Stimulated activated naive CD4-positive, alpha-beta T cell treated with Interleukin-2 at 50 U/mL for 16 hours (primary cell): ENCODE measurements around the gene KCNQ2.
"Not testable (repeated sequence)": the region's sequence is repeated elsewhere in the genome, so short reads cannot be mapped to it uniquely, and the experiment has no call there.

ENCODE experiments used
- DNase-seq: peaks from one replicate; lab custom pipeline; 2025; lab: John Stamatoyannopoulos, UW

KCNQ2 gene

GRCh38 chr20:63490416-63490815, 18.0 kb upstream of the KCNQ2 start:
- DNase-seq = no peak

- no peak for DNase-seq
Measured at GRCh38 chr20:63488315-63489251, 16.1 kb upstream of the KCNQ2 start.

- no peak for DNase-seq
Measured at GRCh38 chr20:63487781-63488241, 15.4 kb upstream of the KCNQ2 start.

- DNase-seq = no peak
Measured at GRCh38 chr20:63487116-63487764, 14.8 kb upstream of the KCNQ2 start.

DNA sequence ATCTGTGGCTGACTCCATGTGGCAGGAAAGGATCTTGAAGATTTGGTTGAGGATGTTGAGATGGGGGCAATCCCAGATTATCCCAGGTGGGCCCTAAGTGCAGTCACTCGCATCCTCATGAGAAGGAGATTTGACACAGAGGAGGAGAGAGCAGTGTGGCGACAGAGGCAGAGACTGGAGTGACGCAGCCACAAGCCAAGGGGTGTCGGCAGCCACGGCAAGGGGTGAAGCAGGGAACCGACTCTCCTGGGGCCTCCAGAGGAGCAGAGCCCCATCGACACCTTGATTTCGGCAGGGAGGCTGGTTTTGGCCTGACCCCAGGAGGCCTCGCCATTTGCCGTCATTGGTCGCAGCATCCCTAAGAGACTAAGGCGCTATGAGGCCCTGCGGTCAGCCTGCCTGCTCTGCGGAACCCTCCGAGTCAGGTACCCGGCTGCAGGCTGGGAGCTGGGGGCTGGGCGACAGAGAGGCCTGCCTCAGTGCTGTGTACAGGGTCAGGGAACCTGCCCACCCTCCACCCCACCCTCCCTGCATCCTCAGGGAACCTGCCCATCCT, 13.9 kb upstream of the KCNQ2 start:
- DNase-seq = no peak

GRCh38 chr20:63484651-63485403, 12.4 kb upstream of the KCNQ2 start:
- DNase-seq = no peak

- DNase-seq = no peak
Measured at GRCh38 chr20:63484236-63484635, 11.8 kb upstream of the KCNQ2 start.

DNA sequence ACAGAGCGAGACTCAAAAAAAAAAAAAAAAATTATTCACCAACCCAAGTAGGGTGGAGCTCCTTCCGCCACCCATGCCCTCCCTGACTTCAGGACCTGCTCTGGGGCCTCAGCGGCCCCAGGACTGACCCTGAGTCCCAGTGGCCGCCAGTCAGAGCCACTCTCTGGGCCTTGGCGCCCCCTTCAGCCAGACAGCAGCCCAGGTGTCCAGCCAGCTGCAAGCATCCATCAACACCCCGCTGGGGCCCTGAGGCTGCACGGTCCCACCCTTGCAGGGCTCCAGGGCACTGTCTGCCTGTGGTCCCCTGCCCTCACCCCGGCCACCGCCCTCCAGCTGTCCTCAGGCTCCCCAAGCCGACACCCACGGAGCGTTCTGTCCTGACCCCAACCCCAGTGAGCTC, 11.4 kb upstream of the KCNQ2 start:
- no peak for DNase-seq

- DNase-seq = no peak
Measured at GRCh38 chr20:63482021-63482587, 9.6 kb upstream of the KCNQ2 start.

DNA sequence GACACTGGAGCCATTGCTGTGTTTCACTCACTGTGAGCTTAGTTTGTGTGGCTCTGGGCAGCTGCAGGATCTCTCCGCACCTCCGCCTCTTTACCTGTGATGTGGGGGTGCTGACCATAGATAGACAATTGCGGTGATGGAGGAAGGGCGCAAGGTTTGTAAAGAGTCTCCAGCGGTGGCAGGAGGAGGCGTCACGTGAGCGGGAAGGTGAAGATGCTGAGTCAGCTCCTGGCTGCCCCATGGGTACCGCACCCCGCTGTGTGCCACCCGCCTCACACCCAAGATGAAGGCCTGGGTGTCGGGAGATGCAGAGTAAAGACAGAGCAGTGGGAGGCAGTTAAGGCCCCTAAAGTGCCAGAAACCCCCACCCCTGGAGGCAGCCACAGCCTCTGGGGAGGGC, 9.0 kb upstream of the KCNQ2 start:
- no peak for DNase-seq

GRCh38 chr20:63479695-63480419, 7.4 kb upstream of the KCNQ2 start:
- DNase-seq = not testable (repeated sequence)

GRCh38 chr20:63478346-63479302, 6.2 kb upstream of the KCNQ2 start:
- DNase-seq = no peak

DNA sequence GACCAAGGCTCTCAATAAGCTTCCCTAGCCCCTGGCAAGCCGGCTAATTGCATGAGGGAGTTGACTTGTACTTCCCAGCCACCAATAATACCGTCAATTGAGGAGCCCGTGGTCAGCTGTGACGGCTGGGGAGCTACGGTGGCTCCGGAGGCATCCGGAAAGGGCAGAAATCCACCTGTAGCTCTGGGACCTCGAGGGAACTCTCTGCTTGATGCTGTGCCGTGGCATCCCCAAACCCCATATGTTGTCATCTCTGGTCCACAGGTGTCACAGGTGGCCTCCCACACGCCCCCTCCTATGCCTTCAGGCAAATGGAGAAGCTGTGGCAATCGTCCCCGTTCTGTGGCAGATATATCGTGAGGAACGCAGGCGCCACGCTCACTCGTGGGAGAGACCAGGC, 5.5 kb upstream of the KCNQ2 start:
- no peak for DNase-seq

DNA sequence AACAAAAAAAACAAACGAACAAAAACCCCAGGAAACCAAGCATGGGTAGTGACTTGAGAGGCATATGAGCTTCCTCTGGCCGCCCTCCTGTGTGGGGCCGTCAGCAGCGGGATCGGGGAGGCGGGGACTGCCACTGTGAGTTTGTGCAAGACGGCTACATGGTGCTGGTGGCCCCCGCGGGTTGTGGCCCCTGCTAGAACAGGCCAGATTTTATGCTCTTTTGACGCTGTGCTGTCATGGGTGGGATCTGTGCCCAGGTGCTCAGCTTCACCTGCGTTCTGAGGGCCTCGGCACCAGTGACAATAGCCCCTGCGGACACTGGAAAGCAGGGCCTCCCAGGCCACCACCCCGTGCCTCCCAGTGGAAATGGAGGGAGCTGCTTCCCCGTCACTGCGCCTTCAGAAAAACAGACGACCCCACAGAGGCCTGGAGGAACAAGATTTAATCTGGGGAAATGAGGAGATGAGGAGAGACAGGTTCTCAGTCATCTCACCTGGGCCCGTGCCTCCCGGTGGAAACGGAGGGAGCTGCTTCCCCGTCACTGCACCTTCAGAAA, 4.7 kb upstream of the KCNQ2 start:
- DNase-seq = no peak

DNA sequence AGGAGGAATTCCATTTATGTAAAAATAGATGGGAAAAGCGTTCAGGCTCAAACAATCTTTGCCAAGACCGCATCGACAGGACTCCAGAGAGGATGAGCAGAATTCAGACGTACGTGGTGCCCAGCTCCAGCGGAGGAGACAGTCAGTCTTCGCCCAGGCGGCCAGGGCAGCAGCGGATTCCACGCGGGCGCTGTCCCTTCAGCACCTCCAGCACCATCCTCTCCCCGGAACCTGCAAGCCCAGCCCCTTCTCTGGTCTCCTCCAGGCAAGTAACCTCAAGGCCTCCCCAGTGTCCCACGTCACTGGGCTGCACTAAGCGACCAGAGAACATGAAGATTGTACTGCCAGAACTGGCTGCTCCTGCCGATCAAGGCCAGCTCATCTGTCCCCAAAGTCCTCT, 2.8 kb upstream of the KCNQ2 start:
- DNase-seq = no peak

DNA sequence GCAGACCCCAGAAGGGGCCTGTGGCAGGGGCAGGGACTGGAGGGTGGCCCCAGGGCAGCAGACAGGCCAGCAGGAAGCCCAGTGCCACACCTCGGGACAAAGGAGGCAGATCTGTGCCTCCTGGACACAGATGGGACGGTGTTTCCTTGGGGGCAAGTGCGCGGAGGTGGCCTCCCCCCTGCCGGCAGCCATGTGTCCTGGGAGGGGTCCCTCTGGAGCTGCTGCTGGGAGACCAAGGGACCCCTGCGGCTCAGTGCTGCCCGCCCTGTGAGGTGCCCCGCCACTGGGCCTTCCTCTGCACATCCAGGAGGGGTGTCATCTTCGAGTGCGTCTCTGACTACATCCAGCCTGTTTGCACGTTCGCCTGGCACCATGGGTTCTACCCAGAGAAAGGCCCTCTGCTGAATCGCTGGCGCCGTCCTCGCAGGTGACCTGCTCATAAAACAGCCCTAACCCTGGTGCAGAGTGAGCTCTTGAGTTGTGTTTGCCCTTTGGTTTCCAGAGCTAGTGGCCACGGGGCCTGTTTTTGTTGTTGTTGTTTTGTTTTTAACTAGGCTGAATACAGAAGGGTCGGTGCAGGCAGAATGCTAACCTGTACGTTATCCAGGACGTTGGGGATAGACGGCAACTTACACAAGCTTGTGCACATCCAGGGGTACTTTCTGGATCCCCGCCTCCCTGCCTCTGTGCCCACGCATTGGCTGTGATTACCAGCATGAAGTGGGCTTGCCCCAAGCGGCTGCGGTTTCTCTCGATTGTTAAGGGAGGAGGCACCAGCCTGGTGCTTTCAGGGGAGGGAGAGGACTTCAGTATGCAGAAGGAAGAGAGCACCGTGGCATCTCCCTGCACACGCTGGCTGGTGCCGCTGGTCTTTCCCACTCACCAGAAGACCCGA, 1.3 kb upstream of the KCNQ2 start:
- no peak for DNase-seq

- DNase-seq = no peak
Measured at GRCh38 chr20:63472862-63473390, 471 bp upstream of the KCNQ2 start.

DNA sequence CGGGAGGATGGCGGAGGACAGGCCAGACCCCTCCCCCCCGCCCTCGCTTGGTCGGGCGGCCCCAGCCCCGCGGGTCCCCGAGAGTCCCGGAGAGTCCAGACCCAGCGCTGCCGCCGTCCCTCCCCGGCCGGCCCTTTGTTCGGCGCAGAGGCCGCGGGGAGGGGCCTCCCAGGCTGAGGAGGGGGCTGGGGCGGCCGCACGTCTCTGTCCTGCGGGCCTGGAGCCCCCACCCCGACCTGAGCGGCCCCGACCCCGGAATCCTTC, 806 bp downstream of the KCNQ2 start:
- no peak for DNase-seq
